Fibroblast of villous mesenchyme (primary cell): ENCODE measurements around the gene GPN2. TPM values are rescaled to one million over a fixed set of nuclear protein-coding genes. Genes with fewer than 3 reads are reported as not detected.
A peak's percentile ranks its signal among the peaks of the same experiment; 100 is the strongest.
"Not testable (repeated sequence)": the region's sequence is repeated elsewhere in the genome, so short reads cannot be mapped to it uniquely, and the experiment has no call there.

Source experiments
- DNase-seq: peaks from one replicate; pipeline ENCODE4 v3.0.0-alpha.2; 2010; ENCODE audit warnings: low read depth
- H3K4me3 ChIP-seq: 2 replicates; pipeline ENCODE4 v1.5.1; 2011; ENCODE audit warnings: low read depth, mild to moderate bottlenecking, low read length
- total RNA-seq: library from RNA; depleted of rRNA; stranded (reverse); fragments of >200 nt; gene quantifications from 2 replicates; pipeline ENCODE4 v1.2.3, GENCODE V29; 2012
- TF ChIP-seq, protein P1 (sequence below): IDR thresholded peaks from 2 replicates; pipeline ENCODE4 v1.5.1; 2012; ENCODE audit warnings: low read depth, mild to moderate bottlenecking, low read length; ENCODE audit not compliant: insufficient read depth

Gene GPN2
- total RNA-seq, 1 donor = 9.5 TPM

DNA sequence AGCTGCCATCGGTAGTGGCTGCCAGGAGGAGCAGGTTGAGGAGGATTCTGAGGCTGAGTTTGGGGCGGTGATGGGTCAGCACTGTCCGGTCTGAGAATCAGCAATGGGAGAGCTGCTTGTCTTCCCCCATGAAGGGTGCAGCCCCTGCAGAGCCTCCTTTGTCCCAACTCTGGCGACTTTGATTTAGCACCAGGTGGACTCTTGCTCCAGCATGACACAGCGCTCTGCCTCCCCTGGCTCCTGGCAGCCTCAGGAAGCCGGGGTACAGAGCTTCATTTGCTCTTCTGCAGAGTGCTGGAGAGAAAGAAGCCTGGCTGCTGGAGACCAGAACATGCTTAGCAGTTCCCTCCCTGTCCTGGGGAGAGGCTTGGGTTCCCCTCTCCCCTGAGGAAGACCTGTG is 50.3 kb downstream of the GPN2 start:
- TF ChIP-seq, protein P1, sequence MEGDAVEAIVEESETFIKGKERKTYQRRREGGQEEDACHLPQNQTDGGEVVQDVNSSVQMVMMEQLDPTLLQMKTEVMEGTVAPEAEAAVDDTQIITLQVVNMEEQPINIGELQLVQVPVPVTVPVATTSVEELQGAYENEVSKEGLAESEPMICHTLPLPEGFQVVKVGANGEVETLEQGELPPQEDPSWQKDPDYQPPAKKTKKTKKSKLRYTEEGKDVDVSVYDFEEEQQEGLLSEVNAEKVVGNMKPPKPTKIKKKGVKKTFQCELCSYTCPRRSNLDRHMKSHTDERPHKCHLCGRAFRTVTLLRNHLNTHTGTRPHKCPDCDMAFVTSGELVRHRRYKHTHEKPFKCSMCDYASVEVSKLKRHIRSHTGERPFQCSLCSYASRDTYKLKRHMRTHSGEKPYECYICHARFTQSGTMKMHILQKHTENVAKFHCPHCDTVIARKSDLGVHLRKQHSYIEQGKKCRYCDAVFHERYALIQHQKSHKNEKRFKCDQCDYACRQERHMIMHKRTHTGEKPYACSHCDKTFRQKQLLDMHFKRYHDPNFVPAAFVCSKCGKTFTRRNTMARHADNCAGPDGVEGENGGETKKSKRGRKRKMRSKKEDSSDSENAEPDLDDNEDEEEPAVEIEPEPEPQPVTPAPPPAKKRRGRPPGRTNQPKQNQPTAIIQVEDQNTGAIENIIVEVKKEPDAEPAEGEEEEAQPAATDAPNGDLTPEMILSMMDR = no peak
- H3K4me3 ChIP-seq = no peak overlapping the region
- no peak for DNase-seq

GRCh38 chr1:26839339-26839722 is 50.8 kb downstream of the GPN2 start:
- no peak for DNase-seq
- no peak overlapping the region for H3K4me3 ChIP-seq
- TF ChIP-seq, protein P1 = no peak

DNA sequence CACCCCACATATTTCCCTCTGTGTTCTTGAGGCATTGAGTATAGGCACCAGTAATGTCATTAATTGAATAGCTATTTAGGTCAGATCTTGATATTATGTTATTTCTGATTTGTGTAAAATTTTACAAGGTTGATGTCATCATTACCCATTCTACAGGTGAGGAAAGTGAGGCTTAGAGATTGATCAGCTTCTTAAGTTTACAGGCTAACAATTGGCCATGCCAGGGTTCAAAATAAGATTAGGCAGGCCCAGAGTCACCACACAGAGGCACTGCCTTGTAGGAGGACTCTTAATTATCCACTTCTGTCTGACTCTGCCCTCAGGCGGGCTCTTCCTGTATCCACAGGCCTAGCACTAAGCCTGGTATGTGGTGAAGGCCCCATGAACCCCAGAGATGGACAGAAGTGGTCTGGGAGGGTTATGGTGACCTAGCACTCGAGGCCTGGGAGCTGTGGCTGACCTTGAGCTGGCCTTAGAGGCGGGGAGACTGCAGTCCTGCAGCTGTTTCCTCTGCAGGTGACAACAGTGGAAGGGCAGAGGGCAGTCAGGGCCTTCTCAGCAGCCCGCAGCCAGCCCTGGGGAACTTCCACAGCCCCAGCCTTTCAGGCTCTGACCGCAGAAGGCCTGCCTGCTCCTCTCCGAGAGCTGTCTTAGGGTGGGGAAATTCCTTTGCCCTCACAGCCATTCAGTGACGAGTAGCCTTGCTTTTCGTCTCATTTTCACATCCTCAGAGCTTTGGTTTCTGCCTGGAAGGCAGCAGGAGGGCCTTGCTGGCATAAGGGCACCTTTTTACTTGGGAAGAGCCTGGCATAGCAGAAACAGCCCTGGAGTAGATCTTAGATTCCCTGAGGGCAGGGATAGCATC is 51.4 kb downstream of the GPN2 start:
- TF ChIP-seq, protein P1 = no peak
- no peak for DNase-seq

DNA sequence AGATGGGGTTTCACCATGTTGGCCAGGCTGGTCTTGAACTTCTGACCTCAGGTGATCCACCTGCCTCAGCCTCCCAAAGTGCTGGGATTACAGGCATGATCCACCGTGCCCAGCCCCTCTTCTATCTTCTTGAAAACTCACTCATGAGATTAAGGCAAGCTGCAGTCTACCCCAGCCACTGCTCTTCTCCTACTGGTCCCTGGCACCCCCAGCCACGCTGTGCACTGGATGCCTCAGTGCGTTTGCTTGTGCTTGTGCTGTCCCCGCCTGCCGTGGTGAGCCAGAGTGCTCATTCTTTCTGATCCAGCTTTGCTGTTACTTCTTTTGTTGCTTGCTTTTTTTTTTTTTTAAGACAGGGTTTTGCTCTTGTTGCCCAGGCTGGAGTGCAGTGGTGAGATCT is 52.4 kb downstream of the GPN2 start:
- not testable (repeated sequence) for DNase-seq, H3K4me3 ChIP-seq

More for the DNA sequence above, 51.4 kb downstream of the GPN2 start:
- H3K4me3 ChIP-seq = no peak overlapping the region

GRCh38 chr1:26833432-26834405 is 56.4 kb downstream of the GPN2 start:
- DNase-seq = peak; percentile 54
- H3K4me3 ChIP-seq = no peak overlapping the region
- TF ChIP-seq, protein P1 = no peak

DNA sequence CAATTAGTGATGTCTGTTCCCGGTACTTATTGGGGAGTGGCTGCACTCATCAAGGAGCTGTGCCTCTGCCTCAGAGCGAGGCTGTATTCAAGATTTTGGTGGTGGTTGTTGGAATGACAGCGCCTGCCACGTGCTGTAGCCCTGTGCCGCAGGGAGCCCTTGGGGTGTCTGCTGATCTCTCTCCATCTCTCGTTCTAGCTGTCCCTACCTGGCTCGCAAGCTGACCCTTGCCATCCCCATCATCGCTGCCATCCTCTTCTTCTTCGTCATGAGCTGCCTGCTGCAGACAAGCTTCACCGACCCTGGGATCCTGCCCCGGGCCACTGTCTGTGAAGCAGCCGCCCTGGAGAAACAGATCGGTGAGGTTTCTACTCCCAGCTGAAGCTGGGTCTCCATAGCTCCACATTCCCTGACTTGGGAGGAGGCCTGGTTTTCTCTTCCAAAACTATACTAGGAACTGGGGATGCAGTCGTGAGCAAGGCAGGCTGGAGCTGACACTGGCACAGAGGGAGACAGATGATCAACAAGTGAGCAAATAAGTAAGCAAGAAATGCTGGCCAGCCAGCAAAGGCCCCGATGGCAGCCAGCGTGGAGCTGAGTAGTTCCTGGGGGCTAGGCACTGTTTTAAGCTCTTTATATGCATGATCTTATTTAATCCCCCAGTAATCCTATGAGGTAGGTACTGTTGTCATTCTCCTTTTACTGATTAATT is 57.7 kb downstream of the GPN2 start:
- TF ChIP-seq, protein P1 = no peak
- H3K4me3 ChIP-seq = no peak overlapping the region
- no peak for DNase-seq
